ENCODE data around the gene GLRB.

The GLRB gene

DNA sequence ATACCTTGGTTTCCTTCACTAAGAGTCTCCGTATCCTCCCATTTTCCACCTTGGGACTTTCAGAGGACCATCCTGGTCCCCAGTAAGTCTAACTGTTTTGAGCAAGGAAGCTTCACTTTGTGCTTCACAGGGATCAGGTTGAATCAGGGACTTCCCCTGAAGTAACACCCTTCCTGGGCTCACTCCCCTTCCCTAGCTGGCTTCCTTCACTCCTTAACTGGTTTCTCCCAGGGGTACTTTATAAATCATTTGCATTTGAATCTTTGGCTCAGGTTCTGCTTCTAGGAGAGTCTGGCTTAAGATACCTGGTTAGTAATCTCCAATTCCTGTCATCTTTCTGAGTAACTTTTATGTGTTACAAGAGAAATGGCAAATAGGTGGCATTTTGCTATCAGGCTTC, 120.1 kb downstream of the GLRB start:
- no peak for DNase-seq (ENCODE audit: low read depth)
- TF ChIP-seq CTCF (IDR thresholded peaks at IDR 0.05; ENCODE audit: insufficient read depth, low read depth, low read length, missing control alignments): no peak
- H3K4me3 ChIP-seq (ENCODE audit: low read depth, low read length): no peak overlapping the region

GRCh38 chr4:157204634-157205244, 128.8 kb downstream of the GLRB start:
- TF ChIP-seq CTCF (IDR thresholded peaks at IDR 0.05; ENCODE audit: insufficient read depth, low read depth, low read length, missing control alignments): peak; percentile 65
- peak; percentile 45 for DNase-seq (ENCODE audit: low read depth)
- H3K4me3 ChIP-seq (ENCODE audit: low read depth, low read length): no peak overlapping the region

GRCh38 chr4:157217708-157218107, 141.8 kb downstream of the GLRB start:
- peak; percentile 24 for TF ChIP-seq CTCF (IDR thresholded peaks at IDR 0.05; ENCODE audit: insufficient read depth, low read depth, low read length, missing control alignments)
- peak; percentile 7 for DNase-seq (ENCODE audit: low read depth)

DNA sequence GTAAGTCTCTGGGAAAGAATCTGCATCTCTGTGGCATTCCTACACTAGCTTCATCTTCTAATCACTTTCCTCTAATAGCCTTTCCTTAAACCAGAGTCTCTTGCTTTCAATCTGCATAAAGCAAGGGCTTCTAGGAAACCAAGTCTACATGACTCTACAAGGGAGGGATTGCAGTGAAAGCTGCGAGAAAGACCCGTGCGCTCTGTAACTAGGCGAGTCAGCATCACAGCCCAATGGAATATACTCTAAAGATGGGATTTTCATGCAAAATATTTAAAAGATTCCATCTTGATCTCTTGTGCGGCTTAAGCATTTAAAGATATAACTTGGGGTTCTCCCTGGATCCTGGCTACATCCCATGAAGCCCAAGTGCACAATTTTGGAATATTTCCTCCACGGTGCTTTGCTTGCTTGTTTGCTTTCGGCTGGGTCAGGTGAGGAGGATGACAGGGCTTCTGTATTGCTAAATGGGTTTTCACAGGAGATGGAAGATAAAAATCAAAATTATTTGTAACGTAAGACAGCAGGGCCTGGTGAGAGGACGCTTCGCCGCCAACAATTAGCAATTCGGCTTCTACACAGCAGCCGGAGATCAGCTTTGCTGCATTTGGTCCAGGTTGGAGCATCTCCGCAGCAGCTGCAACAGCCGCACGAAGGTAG, 143.9 kb downstream of the GLRB start:
- TF ChIP-seq CTCF (IDR thresholded peaks at IDR 0.05; ENCODE audit: insufficient read depth, low read depth, low read length, missing control alignments): no peak
- H3K4me3 ChIP-seq (ENCODE audit: low read depth, low read length): no peak overlapping the region
- DNase-seq (ENCODE audit: low read depth): no peak

More at GRCh38 chr4:157217708-157218107, 141.8 kb downstream of the GLRB start:
- no peak overlapping the region for H3K4me3 ChIP-seq (ENCODE audit: low read depth, low read length)

DNA sequence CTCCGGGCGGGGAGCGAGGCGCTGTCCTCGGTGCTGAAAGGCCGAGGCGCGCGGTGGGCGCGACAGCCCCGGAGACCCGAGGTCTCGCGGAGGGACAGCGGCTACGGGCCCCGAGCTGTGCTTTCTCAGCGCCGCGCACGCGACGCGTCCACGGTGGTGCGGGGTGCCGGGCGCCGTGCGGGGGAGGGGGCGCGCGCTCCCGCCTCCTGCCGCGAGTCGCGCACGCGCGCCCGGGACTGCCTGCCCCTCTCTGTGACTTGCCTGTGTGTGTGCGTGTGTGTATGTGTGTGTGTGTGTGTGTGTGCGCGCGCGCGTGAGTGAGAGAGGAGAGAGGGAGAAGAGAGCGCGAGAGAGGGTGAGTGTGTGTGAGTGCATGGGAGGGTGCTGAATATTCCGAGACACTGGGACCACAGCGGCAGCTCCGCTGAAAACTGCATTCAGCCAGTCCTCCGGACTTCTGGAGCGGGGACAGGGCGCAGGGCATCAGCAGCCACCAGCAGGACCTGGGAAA, 144.5 kb downstream of the GLRB start, which contains the start of gene GRIA2:
Gene GRIA2 (plus strand): TSS at position 358 of the 511 bp plus-strand sequence. CDS start 315 bp downstream, outside the sequence.
- no peak for DNase-seq (ENCODE audit: low read depth)
- H3K4me3 ChIP-seq (ENCODE audit: low read depth, low read length): no peak within 1 kb of the TSS

DNA sequence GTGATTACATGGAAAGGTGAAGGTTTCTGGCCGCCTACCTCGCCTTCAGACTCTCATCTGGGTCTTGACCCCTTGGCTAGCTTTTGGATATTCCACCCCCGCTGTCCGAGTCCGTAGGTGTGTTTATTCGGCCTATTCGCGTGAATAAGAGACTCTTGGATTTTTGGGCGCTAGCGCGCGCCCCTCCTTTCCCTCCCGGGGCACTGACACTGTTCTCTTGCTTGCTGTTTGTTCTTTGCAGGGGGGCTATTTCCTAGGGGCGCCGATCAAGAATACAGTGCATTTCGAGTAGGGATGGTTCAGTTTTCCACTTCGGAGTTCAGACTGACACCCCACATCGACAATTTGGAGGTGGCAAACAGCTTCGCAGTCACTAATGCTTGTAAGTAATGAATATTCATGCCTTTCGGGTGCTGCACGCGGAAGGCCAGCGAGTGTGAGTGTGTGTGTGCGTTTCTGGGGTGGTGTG, 145.5 kb downstream of the GLRB start:
- no peak for TF ChIP-seq CTCF (IDR thresholded peaks at IDR 0.05; ENCODE audit: insufficient read depth, low read depth, low read length, missing control alignments)
- H3K4me3 ChIP-seq (ENCODE audit: low read depth, low read length): no peak overlapping the region
- DNase-seq (ENCODE audit: low read depth): no peak

More for the DNA sequence above, 144.5 kb downstream of the GLRB start, which contains the start of gene GRIA2:
- no peak for TF ChIP-seq CTCF (IDR thresholded peaks at IDR 0.05; ENCODE audit: insufficient read depth, low read depth, low read length, missing control alignments)

Data from GM12865 (cell line).